ENCODE results near the gene PKD1. TPM values are rescaled to one million over a fixed set of nuclear protein-coding genes. Genes with fewer than 3 reads are reported as not detected.

The PKD1 gene
- total RNA-seq, 1 donor from 2014 or later: 78.4 TPM

GRCh38 chr16:2170587-2171435 is 35.1 kb upstream of the PKD1 start:
- intact Hi-C loops (cut with micrococcal nuclease): no loop called here

GRCh38 chr16:2170080-2170479 is 34.4 kb upstream of the PKD1 start:
- intact Hi-C loops (cut with micrococcal nuclease): no loop called here

- intact Hi-C loops (cut with micrococcal nuclease): no loop called here
Observed at GRCh38 chr16:2167068-2167638, 31.5 kb upstream of the PKD1 start.

- intact Hi-C loops (cut with micrococcal nuclease): no loop called here
Observed at GRCh38 chr16:2166263-2167067, 30.8 kb upstream of the PKD1 start.

- intact Hi-C loops (cut with micrococcal nuclease): no loop called here
Observed at GRCh38 chr16:2165861-2166260, 30.2 kb upstream of the PKD1 start.

- intact Hi-C loops (cut with micrococcal nuclease): no loop called here
Observed at GRCh38 chr16:2163211-2163881, 27.6 kb upstream of the PKD1 start.

GRCh38 chr16:2162676-2163118 is 27.0 kb upstream of the PKD1 start:
- intact Hi-C loops (cut with micrococcal nuclease): no loop called here

- intact Hi-C loops (cut with micrococcal nuclease): no loop called here
Observed at GRCh38 chr16:2161911-2162310, 26.2 kb upstream of the PKD1 start.

GRCh38 chr16:2160915-2161551 is 25.3 kb upstream of the PKD1 start:
- intact Hi-C loops (cut with micrococcal nuclease): no loop called here

- intact Hi-C loops (cut with micrococcal nuclease): loop anchor here (5.0 to 10.0 kb wide), 3 partner anchors 93 to 547 kb away; partner anchors contain the start of genes CRAMP1, ECI1 and IFT140
Observed at GRCh38 chr16:2159175-2159838, 23.6 kb upstream of the PKD1 start.

- intact Hi-C loops (cut with micrococcal nuclease): loop anchor here (5.0 to 10.0 kb wide), 3 partner anchors 94 to 546 kb away; partner anchors contain the start of genes CRAMP1, ECI1 and IFT140
Observed at GRCh38 chr16:2158262-2158638, 22.6 kb upstream of the PKD1 start.

GRCh38 chr16:2157480-2158261 is 22.0 kb upstream of the PKD1 start:
- intact Hi-C loops (cut with micrococcal nuclease): loop anchor here (5.0 to 10.0 kb wide), 3 partner anchors 95 to 545 kb away; partner anchors contain the start of genes CRAMP1, ECI1 and IFT140

GRCh38 chr16:2156849-2157224 is 21.1 kb upstream of the PKD1 start:
- intact Hi-C loops (cut with micrococcal nuclease): loop anchor here (5.0 to 10.0 kb wide), 3 partner anchors 95 to 545 kb away; partner anchors contain the start of genes CRAMP1, ECI1 and IFT140

GRCh38 chr16:2155977-2156848 is 20.5 kb upstream of the PKD1 start:
- intact Hi-C loops (cut with micrococcal nuclease): loop anchor here (1.0 to 10.0 kb wide), 16 partner anchors 15 to 544 kb away; partner anchors contain the start of genes CRAMP1, E4F1, ECI1 and FAHD1

- intact Hi-C loops (cut with micrococcal nuclease): loop anchor here (1.0 to 10.0 kb wide), 16 partner anchors 15 to 543 kb away; partner anchors contain the start of genes CRAMP1, E4F1, ECI1 and FAHD1
Observed at GRCh38 chr16:2155091-2155950, 19.6 kb upstream of the PKD1 start, which contains the start of gene TRAF7. Gene TRAF7, plus strand, starts transcription at chr16:2155782. Its CDS starts 8,139 bp downstream, at chr16:2163921.

- intact Hi-C loops (cut with micrococcal nuclease): loop anchor here (1.0 to 10.0 kb wide), 16 partner anchors 14 to 542 kb away; partner anchors contain the start of genes CRAMP1, E4F1, ECI1 and FAHD1
Observed at GRCh38 chr16:2154533-2155090, 18.9 kb upstream of the PKD1 start.
